ENCODE results near the gene TRERF1.
"Not testable (repeated sequence)": the region's sequence is repeated elsewhere in the genome, so short reads cannot be mapped to it uniquely, and the experiment has no call there.

TRERF1 gene

GRCh38 chr6:42448391-42448790 is 3.3 kb downstream of the TRERF1 start:
- Histone ChIP-seq H3K9ac (ENCODE audit: low read length) (peak overlapping the region; percentile 4), H3K27me3 (ENCODE audit: control insufficient read depth, insufficient read depth, low read length) (no peaks in the 10 kb centered on the region), H3K4me3 (ENCODE audit: low read length) (peak overlapping the region; percentile 80), H3K9me3 (ENCODE audit: control insufficient read depth, low read depth, low read length) (no peaks in the 10 kb centered on the region), H3K36me3 (ENCODE audit: control insufficient read depth, low read depth, low read length) (peaks cover 3% of the 10 kb centered on the region), H3K4me1 (ENCODE audit: control insufficient read depth, low read depth, low read length) (peaks cover 24% of the 10 kb centered on the region), H3K27ac (ENCODE audit: low read length) (no peak overlapping the region)

- no peaks in the 10 kb centered on the region for H3K9me3 ChIP-seq (ENCODE audit: control insufficient read depth, low read depth, low read length)
- H3K27ac ChIP-seq (ENCODE audit: low read length), result no peak overlapping the region
- H3K4me1 ChIP-seq (ENCODE audit: control insufficient read depth, low read depth, low read length), result peaks cover 38% of the 10 kb centered on the region
- no peak overlapping the region for H3K9ac ChIP-seq (ENCODE audit: low read length)
- H3K4me3 ChIP-seq (ENCODE audit: low read length), result no peak overlapping the region
- peaks cover 3% of the 10 kb centered on the region for H3K36me3 ChIP-seq (ENCODE audit: control insufficient read depth, low read depth, low read length)
- no peaks in the 10 kb centered on the region for H3K27me3 ChIP-seq (ENCODE audit: control insufficient read depth, insufficient read depth, low read length)
Measured at GRCh38 chr6:42446996-42447395, 4.7 kb downstream of the TRERF1 start.

GRCh38 chr6:42446370-42446769 is 5.4 kb downstream of the TRERF1 start:
- H3K9ac ChIP-seq (ENCODE audit: low read length), result no peak overlapping the region
- H3K4me1 ChIP-seq (ENCODE audit: control insufficient read depth, low read depth, low read length), result peaks cover 44% of the 10 kb centered on the region
- no peak overlapping the region for H3K4me3 ChIP-seq (ENCODE audit: low read length)
- H3K36me3 ChIP-seq (ENCODE audit: control insufficient read depth, low read depth, low read length), result peaks cover 3% of the 10 kb centered on the region
- H3K9me3 ChIP-seq (ENCODE audit: control insufficient read depth, low read depth, low read length), result no peaks in the 10 kb centered on the region
- H3K27ac ChIP-seq (ENCODE audit: low read length), result no peak overlapping the region
- H3K27me3 ChIP-seq (ENCODE audit: control insufficient read depth, insufficient read depth, low read length), result no peaks in the 10 kb centered on the region

- H3K9me3 ChIP-seq (ENCODE audit: control insufficient read depth, low read depth, low read length); H3K27me3 ChIP-seq (ENCODE audit: control insufficient read depth, insufficient read depth, low read length); H3K36me3 ChIP-seq (ENCODE audit: control insufficient read depth, low read depth, low read length); H3K27ac ChIP-seq (ENCODE audit: low read length); H3K9ac ChIP-seq (ENCODE audit: low read length); H3K4me3 ChIP-seq (ENCODE audit: low read length): not testable (repeated sequence)
- peaks cover 48% of the 10 kb centered on the region for H3K4me1 ChIP-seq (ENCODE audit: control insufficient read depth, low read depth, low read length)
Measured at GRCh38 chr6:42445955-42446354, 5.8 kb downstream of the TRERF1 start.

GRCh38 chr6:42443312-42444060 is 8.2 kb downstream of the TRERF1 start:
- Histone ChIP-seq H3K4me1 (ENCODE audit: control insufficient read depth, low read depth, low read length) (peaks cover 65% of the 10 kb centered on the region), H3K36me3 (ENCODE audit: control insufficient read depth, low read depth, low read length) (peaks cover 3% of the 10 kb centered on the region), H3K4me3 (ENCODE audit: low read length) (peak overlapping the region; percentile 36), H3K9ac (ENCODE audit: low read length) (peak overlapping the region; percentile 18), H3K27ac (ENCODE audit: low read length) (peak overlapping the region; percentile 62), H3K9me3 (ENCODE audit: control insufficient read depth, low read depth, low read length) (no peaks in the 10 kb centered on the region), H3K27me3 (ENCODE audit: control insufficient read depth, insufficient read depth, low read length) (no peaks in the 10 kb centered on the region)

- Histone ChIP-seq H3K4me1 (ENCODE audit: control insufficient read depth, low read depth, low read length) (peaks cover 62% of the 10 kb centered on the region), H3K27ac (ENCODE audit: low read length) (peak overlapping the region; percentile 62), H3K36me3 (ENCODE audit: control insufficient read depth, low read depth, low read length) (no peaks in the 10 kb centered on the region), H3K9ac (ENCODE audit: low read length) (peak overlapping the region; percentile 37), H3K27me3 (ENCODE audit: control insufficient read depth, insufficient read depth, low read length) (no peaks in the 10 kb centered on the region), H3K4me3 (ENCODE audit: low read length) (peak overlapping the region; percentile 34), H3K9me3 (ENCODE audit: control insufficient read depth, low read depth, low read length) (no peaks in the 10 kb centered on the region)
Measured at GRCh38 chr6:42441697-42442081, 10.0 kb downstream of the TRERF1 start.

GRCh38 chr6:42440778-42441696 is 10.7 kb downstream of the TRERF1 start:
- H3K27ac ChIP-seq (ENCODE audit: low read length), result peak overlapping the region; percentile 62
- H3K4me1 ChIP-seq (ENCODE audit: control insufficient read depth, low read depth, low read length), result peaks cover 62% of the 10 kb centered on the region
- peak overlapping the region; percentile 37 for H3K9ac ChIP-seq (ENCODE audit: low read length)
- H3K4me3 ChIP-seq (ENCODE audit: low read length), result peak overlapping the region; percentile 34
- no peaks in the 10 kb centered on the region for H3K9me3 ChIP-seq (ENCODE audit: control insufficient read depth, low read depth, low read length)
- H3K36me3 ChIP-seq (ENCODE audit: control insufficient read depth, low read depth, low read length), result no peaks in the 10 kb centered on the region
- no peaks in the 10 kb centered on the region for H3K27me3 ChIP-seq (ENCODE audit: control insufficient read depth, insufficient read depth, low read length)

GRCh38 chr6:42440027-42440426 is 11.7 kb downstream of the TRERF1 start:
- no peak overlapping the region for H3K27ac ChIP-seq (ENCODE audit: low read length)

GRCh38 chr6:42436825-42437224 is 14.9 kb downstream of the TRERF1 start:
- no peak overlapping the region for H3K27ac ChIP-seq (ENCODE audit: low read length)
- no peak overlapping the region for H3K4me3 ChIP-seq (ENCODE audit: low read length)
- H3K36me3 ChIP-seq (ENCODE audit: control insufficient read depth, low read depth, low read length), result no peaks in the 10 kb centered on the region
- peaks cover 33% of the 10 kb centered on the region for H3K4me1 ChIP-seq (ENCODE audit: control insufficient read depth, low read depth, low read length)
- H3K9ac ChIP-seq (ENCODE audit: low read length), result no peak overlapping the region
- H3K9me3 ChIP-seq (ENCODE audit: control insufficient read depth, low read depth, low read length), result no peaks in the 10 kb centered on the region
- H3K27me3 ChIP-seq (ENCODE audit: control insufficient read depth, insufficient read depth, low read length), result no peaks in the 10 kb centered on the region

More at GRCh38 chr6:42440027-42440426, 11.7 kb downstream of the TRERF1 start:
- peak overlapping the region; percentile 37 for H3K9ac ChIP-seq (ENCODE audit: low read length)
- H3K36me3 ChIP-seq (ENCODE audit: control insufficient read depth, low read depth, low read length), result no peaks in the 10 kb centered on the region
- no peaks in the 10 kb centered on the region for H3K9me3 ChIP-seq (ENCODE audit: control insufficient read depth, low read depth, low read length)
- H3K4me1 ChIP-seq (ENCODE audit: control insufficient read depth, low read depth, low read length), result peaks cover 62% of the 10 kb centered on the region
- H3K27me3 ChIP-seq (ENCODE audit: control insufficient read depth, insufficient read depth, low read length), result no peaks in the 10 kb centered on the region
- H3K4me3 ChIP-seq (ENCODE audit: low read length), result peak overlapping the region; percentile 34

- no peak overlapping the region for H3K4me3 ChIP-seq (ENCODE audit: low read length)
- peaks cover 11% of the 10 kb centered on the region for H3K4me1 ChIP-seq (ENCODE audit: control insufficient read depth, low read depth, low read length)
- no peaks in the 10 kb centered on the region for H3K27me3 ChIP-seq (ENCODE audit: control insufficient read depth, insufficient read depth, low read length)
- no peaks in the 10 kb centered on the region for H3K36me3 ChIP-seq (ENCODE audit: control insufficient read depth, low read depth, low read length)
- no peaks in the 10 kb centered on the region for H3K9me3 ChIP-seq (ENCODE audit: control insufficient read depth, low read depth, low read length)
- no peak overlapping the region for H3K27ac ChIP-seq (ENCODE audit: low read length)
- H3K9ac ChIP-seq (ENCODE audit: low read length), result no peak overlapping the region
Measured at GRCh38 chr6:42434237-42434636, 17.5 kb downstream of the TRERF1 start.

- no peaks in the 10 kb centered on the region for H3K9me3 ChIP-seq (ENCODE audit: control insufficient read depth, low read depth, low read length)
- H3K9ac ChIP-seq (ENCODE audit: low read length), result no peak overlapping the region
- no peaks in the 10 kb centered on the region for H3K27me3 ChIP-seq (ENCODE audit: control insufficient read depth, insufficient read depth, low read length)
- no peak overlapping the region for H3K27ac ChIP-seq (ENCODE audit: low read length)
- peaks cover 13% of the 10 kb centered on the region for H3K4me1 ChIP-seq (ENCODE audit: control insufficient read depth, low read depth, low read length)
- no peaks in the 10 kb centered on the region for H3K36me3 ChIP-seq (ENCODE audit: control insufficient read depth, low read depth, low read length)
- no peak overlapping the region for H3K4me3 ChIP-seq (ENCODE audit: low read length)
Measured at GRCh38 chr6:42433409-42433808, 18.3 kb downstream of the TRERF1 start.

All from iPS-18a (cell line).